ENCODE measurements around the gene MSX1.
A peak's percentile ranks its signal among the peaks of the same experiment; 100 is the strongest.

The MSX1 gene

GRCh38 chr4:4854649-4855295, 4.7 kb upstream of the MSX1 start:
- DNase-seq: peak; percentile 32
- Histone ChIP-seq H3K36me3 (no peaks in the 10 kb centered on the region), H3K9me3 (no peaks in the 10 kb centered on the region; the same call in 1 of the 2 replicates), H3K4me1 (peaks cover 4% of the 10 kb centered on the region; the same call in 1 of the 2 replicates), H3K27me3 (peaks cover 73% of the 10 kb centered on the region), H3K4me3 (ENCODE audit: low read depth, low read length) (no peak overlapping the region)
- no peak for TF ChIP-seq CTCF (IDR thresholded peaks at IDR 0.05; ENCODE audit: low read depth, low read length)

GRCh38 chr4:4855301-4856070, 4.0 kb upstream of the MSX1 start:
- H3K4me1 ChIP-seq: peaks cover 4% of the 10 kb centered on the region; the same call in 1 of the 2 replicates
- no peak overlapping the region for H3K4me3 ChIP-seq (ENCODE audit: low read depth, low read length)
- no peaks in the 10 kb centered on the region for H3K36me3 ChIP-seq
- no peaks in the 10 kb centered on the region; the same call in 1 of the 2 replicates for H3K9me3 ChIP-seq
- no peak for DNase-seq
- H3K27me3 ChIP-seq: peaks cover 81% of the 10 kb centered on the region
- no peak for TF ChIP-seq CTCF (IDR thresholded peaks at IDR 0.05; ENCODE audit: low read depth, low read length)

- peak overlapping the region; percentile 40 for H3K4me3 ChIP-seq (ENCODE audit: low read depth, low read length)
- H3K4me1 ChIP-seq: peaks cover 4% of the 10 kb centered on the region; the same call in 1 of the 2 replicates
- H3K9me3 ChIP-seq: no peaks in the 10 kb centered on the region; the same call in 1 of the 2 replicates
- peaks cover 89% of the 10 kb centered on the region for H3K27me3 ChIP-seq
- no peaks in the 10 kb centered on the region for H3K36me3 ChIP-seq
- peak; percentile 44 for DNase-seq
- no peak for TF ChIP-seq CTCF (IDR thresholded peaks at IDR 0.05; ENCODE audit: low read depth, low read length)
Observed at GRCh38 chr4:4856071-4857000, 3.1 kb upstream of the MSX1 start.

GRCh38 chr4:4857001-4857808, 2.3 kb upstream of the MSX1 start:
- Histone ChIP-seq H3K36me3 (no peaks in the 10 kb centered on the region), H3K4me3 (ENCODE audit: low read depth, low read length) (no peak overlapping the region), H3K9me3 (no peaks in the 10 kb centered on the region; the same call in 1 of the 2 replicates), H3K27me3 (peaks cover 94% of the 10 kb centered on the region), H3K4me1 (peaks cover 4% of the 10 kb centered on the region; the same call in 1 of the 2 replicates)
- TF ChIP-seq CTCF (IDR thresholded peaks at IDR 0.05; ENCODE audit: low read depth, low read length): no peak
- no peak for DNase-seq

- H3K9me3 ChIP-seq: no peaks in the 10 kb centered on the region; the same call in 1 of the 2 replicates
- H3K27me3 ChIP-seq: peaks cover 96% of the 10 kb centered on the region
- TF ChIP-seq CTCF (IDR thresholded peaks at IDR 0.05; ENCODE audit: low read depth, low read length): no peak
- no peak overlapping the region for H3K4me3 ChIP-seq (ENCODE audit: low read depth, low read length)
- no peak for DNase-seq
- H3K36me3 ChIP-seq: no peaks in the 10 kb centered on the region
- peaks cover 4% of the 10 kb centered on the region; the same call in 1 of the 2 replicates for H3K4me1 ChIP-seq
Observed at GRCh38 chr4:4857809-4858508, 1.5 kb upstream of the MSX1 start.
